Measurements from ENCODE around the gene COL4A5.

DNA sequence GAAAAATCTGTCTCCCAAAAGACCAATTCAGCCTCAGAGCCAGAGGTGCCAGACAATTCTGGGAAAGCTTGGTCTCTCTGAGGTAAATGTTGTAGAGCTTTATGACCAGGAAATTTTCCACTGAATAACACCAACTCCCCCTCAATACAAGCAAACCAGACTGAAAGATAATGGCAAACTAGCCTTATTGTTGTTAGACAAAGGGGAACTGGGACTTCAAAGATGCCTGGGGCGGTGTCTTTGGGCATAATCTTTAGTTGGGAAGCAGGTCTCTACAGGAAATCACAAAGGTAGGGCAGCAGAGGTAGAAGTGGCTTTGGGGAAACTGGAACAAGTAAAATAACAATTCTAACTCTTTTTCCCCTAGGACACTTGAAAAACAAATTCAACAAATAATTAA lies 13.4 kb upstream of the COL4A5 start:
- TF ChIP-seq, protein P1, sequence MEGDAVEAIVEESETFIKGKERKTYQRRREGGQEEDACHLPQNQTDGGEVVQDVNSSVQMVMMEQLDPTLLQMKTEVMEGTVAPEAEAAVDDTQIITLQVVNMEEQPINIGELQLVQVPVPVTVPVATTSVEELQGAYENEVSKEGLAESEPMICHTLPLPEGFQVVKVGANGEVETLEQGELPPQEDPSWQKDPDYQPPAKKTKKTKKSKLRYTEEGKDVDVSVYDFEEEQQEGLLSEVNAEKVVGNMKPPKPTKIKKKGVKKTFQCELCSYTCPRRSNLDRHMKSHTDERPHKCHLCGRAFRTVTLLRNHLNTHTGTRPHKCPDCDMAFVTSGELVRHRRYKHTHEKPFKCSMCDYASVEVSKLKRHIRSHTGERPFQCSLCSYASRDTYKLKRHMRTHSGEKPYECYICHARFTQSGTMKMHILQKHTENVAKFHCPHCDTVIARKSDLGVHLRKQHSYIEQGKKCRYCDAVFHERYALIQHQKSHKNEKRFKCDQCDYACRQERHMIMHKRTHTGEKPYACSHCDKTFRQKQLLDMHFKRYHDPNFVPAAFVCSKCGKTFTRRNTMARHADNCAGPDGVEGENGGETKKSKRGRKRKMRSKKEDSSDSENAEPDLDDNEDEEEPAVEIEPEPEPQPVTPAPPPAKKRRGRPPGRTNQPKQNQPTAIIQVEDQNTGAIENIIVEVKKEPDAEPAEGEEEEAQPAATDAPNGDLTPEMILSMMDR (IDR thresholded peaks at IDR 0.05; ENCODE audit: low read length) = no peak
- no peak for TF ChIP-seq EZH2 (IDR thresholded peaks at IDR 0.05; ENCODE audit: borderline replicate concordance, low read length)
